ENCODE data around the gene TRABD2A.
"Not testable (repeated sequence)": the region's sequence is repeated elsewhere in the genome, so short reads cannot be mapped to it uniquely, and the experiment has no call there.

TRABD2A gene

GRCh38 chr2:84773562-84773961, 107.3 kb downstream of the TRABD2A start:
- not testable (repeated sequence) for DNase-seq

Data from NCI-H510A (cell line).